ENCODE data around the gene COLEC12. TPM values are rescaled to one million over a fixed set of nuclear protein-coding genes. Genes with fewer than 3 reads are reported as not detected.

The COLEC12 gene
- total and polyA plus RNA-seq, 3 donors from 2014 or later: 4.5 to 10.4 (median 8.1) TPM

DNA sequence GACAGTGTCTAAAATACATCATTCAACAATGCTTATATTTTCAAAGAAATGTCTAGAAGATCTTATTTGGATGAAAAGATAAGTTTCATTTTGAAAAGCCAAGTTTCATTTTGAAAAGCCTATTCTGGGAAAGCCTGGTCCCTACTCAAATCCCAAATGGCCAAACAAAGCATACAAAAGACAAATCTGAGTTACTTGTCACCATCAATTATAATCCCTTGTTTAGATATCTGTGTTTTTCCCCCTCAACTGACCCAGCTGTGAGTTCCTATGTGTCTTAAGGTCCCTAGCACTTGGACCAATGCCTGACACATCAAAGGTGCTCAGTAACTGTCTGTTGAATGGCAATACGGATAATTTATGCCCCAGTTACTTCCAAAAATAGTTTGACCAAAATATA is 180.3 kb downstream of the COLEC12 start:
- Histone ChIP-seq H3K27me3 (no peaks in the 10 kb centered on the region), H3K9me3 (no peaks in the 10 kb centered on the region), H3K27ac (no peak overlapping the region), H3K4me3 (no peak overlapping the region), H3K36me3 (ENCODE audit: low read depth, missing control alignments) (no peaks in the 10 kb centered on the region), H3K4me1 (peaks cover 3% of the 10 kb centered on the region)
- 72 to 89% methylated on average over 1 of the region's 1 CpG for WGBS, 2 donors
- no peak for DNase-seq
- intact Hi-C loops (cut with DNase I; ENCODE audit: low total_unique reads): no loop called here
- no peak for TF ChIP-seq POLR2A (IDR thresholded peaks at IDR 0.05)
- TF ChIP-seq, protein P1, sequence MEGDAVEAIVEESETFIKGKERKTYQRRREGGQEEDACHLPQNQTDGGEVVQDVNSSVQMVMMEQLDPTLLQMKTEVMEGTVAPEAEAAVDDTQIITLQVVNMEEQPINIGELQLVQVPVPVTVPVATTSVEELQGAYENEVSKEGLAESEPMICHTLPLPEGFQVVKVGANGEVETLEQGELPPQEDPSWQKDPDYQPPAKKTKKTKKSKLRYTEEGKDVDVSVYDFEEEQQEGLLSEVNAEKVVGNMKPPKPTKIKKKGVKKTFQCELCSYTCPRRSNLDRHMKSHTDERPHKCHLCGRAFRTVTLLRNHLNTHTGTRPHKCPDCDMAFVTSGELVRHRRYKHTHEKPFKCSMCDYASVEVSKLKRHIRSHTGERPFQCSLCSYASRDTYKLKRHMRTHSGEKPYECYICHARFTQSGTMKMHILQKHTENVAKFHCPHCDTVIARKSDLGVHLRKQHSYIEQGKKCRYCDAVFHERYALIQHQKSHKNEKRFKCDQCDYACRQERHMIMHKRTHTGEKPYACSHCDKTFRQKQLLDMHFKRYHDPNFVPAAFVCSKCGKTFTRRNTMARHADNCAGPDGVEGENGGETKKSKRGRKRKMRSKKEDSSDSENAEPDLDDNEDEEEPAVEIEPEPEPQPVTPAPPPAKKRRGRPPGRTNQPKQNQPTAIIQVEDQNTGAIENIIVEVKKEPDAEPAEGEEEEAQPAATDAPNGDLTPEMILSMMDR (IDR thresholded peaks at IDR 0.05): no peak

DNA sequence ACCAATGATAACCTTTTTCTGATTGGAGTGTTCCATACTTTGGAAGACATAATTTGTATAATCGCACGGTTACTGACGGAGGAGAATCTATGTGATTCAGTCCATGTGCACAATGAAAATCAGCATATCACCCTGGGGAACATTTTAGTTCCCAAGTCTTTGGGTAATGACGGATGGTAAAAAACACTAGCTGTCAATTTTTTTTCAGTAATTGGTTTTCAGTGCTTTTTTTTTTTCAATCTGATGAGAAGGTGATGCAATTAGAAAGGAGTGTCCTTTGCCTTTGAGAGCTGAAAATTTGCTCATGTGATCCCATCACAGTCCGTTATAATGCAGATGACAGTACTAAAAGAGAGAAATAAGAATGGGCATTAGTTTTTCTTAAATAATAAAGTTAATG is 180.8 kb downstream of the COLEC12 start:
- no peak overlapping the region for H3K27ac ChIP-seq
- H3K4me1 ChIP-seq: peaks cover 3% of the 10 kb centered on the region
- TF ChIP-seq, protein P1 (IDR thresholded peaks at IDR 0.05): no peak
- no peak for TF ChIP-seq POLR2A (IDR thresholded peaks at IDR 0.05)
- WGBS, 2 donors: 90 to 92% methylated on average over 5 of the region's 5 CpGs
- H3K36me3 ChIP-seq (ENCODE audit: low read depth, missing control alignments): no peaks in the 10 kb centered on the region
- H3K27me3 ChIP-seq: no peaks in the 10 kb centered on the region
- DNase-seq: no peak
- H3K9me3 ChIP-seq: no peaks in the 10 kb centered on the region
- H3K4me3 ChIP-seq: no peak overlapping the region
- intact Hi-C loops (cut with DNase I; ENCODE audit: low total_unique reads): no loop called here

DNA sequence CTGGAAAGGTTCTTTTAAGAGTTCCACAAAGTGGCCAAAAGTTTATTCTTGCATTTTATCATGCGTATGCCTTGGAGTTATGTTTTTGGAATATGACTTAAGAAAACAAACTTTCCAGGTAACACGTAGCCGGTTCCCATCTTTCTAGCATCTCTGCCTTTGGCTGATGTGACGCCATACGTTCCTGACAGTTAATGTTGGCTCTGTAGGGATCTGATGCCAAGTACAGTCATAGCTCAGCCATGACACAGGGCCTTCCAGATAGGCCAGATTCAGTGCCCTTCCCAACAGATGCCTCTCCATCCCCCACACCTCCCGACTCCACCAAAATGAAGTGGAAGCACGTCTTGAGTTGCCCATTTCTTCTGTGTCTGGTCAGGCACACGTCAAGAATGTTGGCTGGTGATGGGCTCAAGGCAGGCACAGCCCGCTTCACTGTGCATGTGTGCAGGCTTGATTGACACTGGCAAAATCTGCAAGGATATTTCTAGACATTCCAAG is 181.7 kb downstream of the COLEC12 start:
- no peak overlapping the region for H3K4me3 ChIP-seq
- WGBS, 2 donors: 85 to 90% methylated on average over 9 of the region's 9 CpGs
- TF ChIP-seq POLR2A (IDR thresholded peaks at IDR 0.05): no peak
- TF ChIP-seq, protein P1 (IDR thresholded peaks at IDR 0.05): no peak
- H3K4me1 ChIP-seq: peaks cover 3% of the 10 kb centered on the region
- no peaks in the 10 kb centered on the region for H3K36me3 ChIP-seq (ENCODE audit: low read depth, missing control alignments)
- H3K27ac ChIP-seq: no peak overlapping the region
- intact Hi-C loops (cut with DNase I; ENCODE audit: low total_unique reads): no loop called here
- H3K27me3 ChIP-seq: no peaks in the 10 kb centered on the region
- DNase-seq: no peak
- H3K9me3 ChIP-seq: no peaks in the 10 kb centered on the region

DNA sequence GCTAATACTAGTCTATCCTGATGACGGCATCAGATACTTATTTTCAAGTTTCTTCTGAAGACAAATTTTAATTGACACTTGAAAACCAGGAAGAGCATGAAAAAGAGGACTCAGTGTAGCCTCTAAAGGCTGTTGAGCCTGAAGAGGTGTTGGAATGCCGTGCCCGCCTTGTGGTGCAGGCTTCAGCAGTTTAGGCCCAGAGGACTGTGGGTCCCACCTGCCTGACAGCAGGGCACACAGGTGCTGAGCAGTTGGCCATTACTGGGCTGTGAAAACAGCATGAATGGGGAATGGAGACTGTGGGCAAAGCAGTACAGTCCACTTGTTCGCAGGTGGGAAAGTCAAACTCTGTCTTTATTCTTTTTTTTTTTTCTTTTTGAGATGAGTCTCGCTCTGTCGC is 182.9 kb downstream of the COLEC12 start:
- WGBS, 2 donors: 63 to 72% methylated on average over 6 of the region's 6 CpGs
- intact Hi-C loops (cut with DNase I; ENCODE audit: low total_unique reads): no loop called here
- Histone ChIP-seq H3K27me3 (no peaks in the 10 kb centered on the region), H3K4me3 (no peak overlapping the region), H3K36me3 (ENCODE audit: low read depth, missing control alignments) (no peaks in the 10 kb centered on the region), H3K9me3 (no peaks in the 10 kb centered on the region), H3K4me1 (peaks cover 2% of the 10 kb centered on the region), H3K27ac (no peak overlapping the region)
- no peak for TF ChIP-seq POLR2A (IDR thresholded peaks at IDR 0.05)
- TF ChIP-seq, protein P1 (IDR thresholded peaks at IDR 0.05): no peak
- no peak for DNase-seq

DNA sequence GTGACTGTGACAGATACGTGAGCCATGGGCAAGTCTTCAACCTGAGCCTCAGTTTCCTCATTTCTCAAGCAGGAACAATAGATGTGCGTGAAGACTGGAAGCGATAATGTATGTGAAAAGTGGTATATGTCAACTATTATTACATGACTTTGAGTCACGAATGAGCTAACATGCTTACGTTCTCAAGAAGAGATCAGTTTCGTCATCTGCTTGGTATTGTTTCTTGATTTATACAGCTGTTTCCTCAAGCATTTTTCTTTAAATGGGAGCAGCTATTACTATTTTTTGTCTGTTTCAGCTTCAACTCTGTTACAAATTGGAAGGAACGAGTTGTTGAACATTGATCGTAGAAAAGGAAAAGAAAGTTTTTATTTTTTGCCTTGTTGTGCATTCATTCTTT is 184.1 kb downstream of the COLEC12 start:
- TF ChIP-seq POLR2A (IDR thresholded peaks at IDR 0.05): no peak
- TF ChIP-seq, protein P1 (IDR thresholded peaks at IDR 0.05): no peak
- H3K4me1 ChIP-seq: no peaks in the 10 kb centered on the region
- H3K27ac ChIP-seq: no peak overlapping the region
- intact Hi-C loops (cut with DNase I; ENCODE audit: low total_unique reads): no loop called here
- no peaks in the 10 kb centered on the region for H3K9me3 ChIP-seq
- no peak overlapping the region for H3K4me3 ChIP-seq
- no peak for DNase-seq
- no peaks in the 10 kb centered on the region for H3K36me3 ChIP-seq (ENCODE audit: low read depth, missing control alignments)
- 77 to 83% methylated on average over 8 of the region's 8 CpGs for WGBS, 2 donors
- no peaks in the 10 kb centered on the region for H3K27me3 ChIP-seq

Measured in testis (tissue), 3 donors.